Astrocyte of the cerebellum (primary cell): ENCODE results near the gene ADGRG3.

Experiments used
- DNase-seq: peaks from one replicate; pipeline ENCODE4 v3.0.0-alpha.2; 2011; ENCODE audit warnings: low read depth
- H3K4me3 ChIP-seq: 2 replicates; pipeline ENCODE4 v1.5.1; 2011; ENCODE audit warnings: mild to moderate bottlenecking, low read depth, low read length, moderate library complexity
- CTCF ChIP-seq: IDR thresholded peaks from 2 replicates; pipeline ENCODE4 v1.5.1; 2012; ENCODE audit warnings: low read length, low read depth, moderate library complexity, mild to moderate bottlenecking; ENCODE audit errors: missing control alignments
- in situ Hi-C: cut with HindIII; loops from 2 replicates; pipeline ENCODE4 v1.10.0; 2017; ENCODE audit warnings: low sequenced_read_pairs

The ADGRG3 gene

DNA sequence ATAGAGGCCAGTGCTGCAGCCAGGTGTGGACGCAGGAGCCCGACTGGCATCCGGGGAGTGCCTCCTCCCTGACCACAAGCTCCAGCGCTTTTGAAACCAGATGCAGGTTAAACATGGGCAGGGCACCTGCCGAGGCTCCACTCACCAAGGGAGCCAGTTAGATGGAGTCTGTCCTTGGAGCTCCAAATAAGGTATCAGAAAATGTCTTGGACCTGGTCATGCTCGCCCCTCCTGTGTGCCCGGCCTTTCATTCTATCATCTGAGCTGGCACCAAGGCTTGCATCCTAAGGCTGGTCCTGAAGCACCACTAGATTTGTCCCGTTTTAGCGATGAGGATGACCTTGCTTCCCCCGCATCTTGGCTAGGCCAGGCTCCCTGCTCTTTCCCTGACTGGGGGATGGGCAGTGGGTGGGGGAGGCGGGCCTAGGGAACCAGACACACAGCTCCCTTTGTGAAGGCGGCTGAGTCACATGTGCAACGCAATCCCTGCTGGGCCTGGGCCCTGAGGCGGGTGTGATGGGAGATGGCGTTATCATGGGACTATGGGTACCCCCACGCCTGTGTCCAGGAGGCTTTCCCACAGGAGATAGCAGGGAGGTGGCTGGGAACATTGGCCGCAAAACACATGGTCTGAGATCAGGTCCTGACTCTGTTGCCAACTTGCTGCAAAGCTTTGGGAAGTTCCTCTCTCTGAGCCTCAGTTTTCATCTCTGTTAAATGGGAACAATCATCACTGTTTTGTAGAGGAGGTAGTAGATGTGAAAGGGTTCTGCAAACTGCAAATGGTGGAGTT lies 44.7 kb upstream of the ADGRG3 start:
- TF ChIP-seq CTCF: no peak
- no peak for DNase-seq
- in situ Hi-C loops: no loop called here
- no peak overlapping the region for H3K4me3 ChIP-seq

- no peak for DNase-seq
- H3K4me3 ChIP-seq: no peak overlapping the region
- in situ Hi-C loops: no loop called here
- TF ChIP-seq CTCF: no peak
Measured at GRCh38 chr16:57624044-57624688, 43.9 kb upstream of the ADGRG3 start.

GRCh38 chr16:57624806-57625500 lies 43.2 kb upstream of the ADGRG3 start:
- DNase-seq: no peak
- in situ Hi-C loops: no loop called here
- TF ChIP-seq CTCF: no peak
- no peak overlapping the region for H3K4me3 ChIP-seq

DNA sequence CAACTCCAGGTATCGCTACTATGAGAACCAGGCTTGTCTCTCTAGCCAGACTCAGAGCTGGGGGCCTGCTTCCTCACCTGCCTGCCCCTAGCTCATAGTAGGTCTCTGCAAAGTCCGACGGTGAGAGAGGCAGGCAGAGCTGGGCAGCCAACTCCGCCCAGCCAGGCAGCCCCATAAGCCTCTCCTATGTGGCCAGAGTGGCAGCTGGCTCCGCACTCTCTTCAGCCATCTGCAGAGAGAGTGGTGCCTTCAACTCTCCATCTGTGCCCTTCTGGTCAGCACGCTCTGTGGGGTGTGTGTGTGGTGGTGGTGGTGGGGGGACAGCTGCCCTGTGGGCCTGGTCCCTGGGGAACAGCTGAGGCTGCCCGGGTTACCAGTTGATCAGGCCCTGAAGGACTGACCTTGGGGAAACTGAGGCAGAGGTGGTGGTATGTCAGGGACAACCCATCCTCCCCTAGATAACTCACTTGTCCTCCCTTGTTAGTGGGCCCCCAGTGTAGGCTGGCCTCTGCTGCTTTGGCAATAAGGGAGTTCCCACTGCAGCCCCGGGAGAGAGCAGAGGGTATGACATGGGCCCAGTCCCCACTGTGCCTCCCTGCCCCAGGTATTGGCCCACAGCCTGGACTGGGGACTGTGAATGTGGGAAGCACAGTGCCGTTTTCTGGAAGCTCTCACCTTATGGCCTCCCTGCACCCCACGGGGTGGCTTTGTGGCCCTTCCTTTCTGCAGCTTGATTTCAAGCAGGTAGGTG lies 41.5 kb upstream of the ADGRG3 start:
- in situ Hi-C loops: no loop called here
- H3K4me3 ChIP-seq: no peak overlapping the region
- no peak for DNase-seq
- TF ChIP-seq CTCF: no peak

DNA sequence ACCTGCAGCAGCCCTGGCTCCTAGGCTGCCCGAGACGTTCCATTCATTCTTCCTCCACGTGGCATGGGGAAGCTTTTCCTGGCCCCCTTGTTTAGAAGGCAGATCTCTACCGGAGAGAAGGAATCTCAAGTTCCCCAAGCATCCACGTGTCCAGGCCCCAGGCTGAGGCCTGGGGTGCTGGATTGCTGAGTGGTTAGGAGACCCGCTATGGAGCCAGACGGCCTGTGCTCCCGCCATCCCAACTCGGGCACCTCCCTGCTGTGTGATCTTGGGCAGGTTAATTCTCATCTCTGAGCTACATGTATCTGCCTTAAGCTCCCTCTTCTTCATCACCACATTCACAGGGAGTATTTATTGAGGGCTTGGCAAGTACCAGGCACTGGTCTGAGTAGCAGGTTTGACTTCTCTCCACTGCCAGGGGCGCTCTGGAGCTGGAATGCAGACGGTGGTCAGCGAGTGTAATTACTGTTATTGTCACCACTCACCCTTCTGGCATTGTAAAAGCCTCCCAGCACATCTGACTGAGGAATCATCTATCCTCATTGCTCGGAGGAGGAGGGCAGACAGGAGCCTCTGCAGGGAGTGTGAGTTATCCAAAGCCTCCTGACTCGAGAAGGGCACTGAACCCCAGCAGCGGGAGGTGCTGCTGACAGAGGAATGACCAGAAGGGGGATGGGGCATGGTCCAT lies 40.8 kb upstream of the ADGRG3 start:
- peak; percentile 71 for DNase-seq
- in situ Hi-C loops: no loop called here
- TF ChIP-seq CTCF: peak; percentile 48
- H3K4me3 ChIP-seq: no peak overlapping the region
